Measurements from ENCODE around the gene DPAGT1. TPM values are rescaled to one million over a fixed set of nuclear protein-coding genes. Genes with fewer than 3 reads are reported as not detected.
A peak's percentile ranks its signal among the peaks of the same experiment; 100 is the strongest.

Gene DPAGT1
- total RNA-seq, 1 donor from 2014 or later, result 76.1 TPM

GRCh38 chr11:119052163-119052814, 49.4 kb downstream of the DPAGT1 start:
- H3K27me3 Mint-ChIP-seq, result no peaks in the 10 kb centered on the region
- no peak for DNase-seq
- no peaks in the 10 kb centered on the region for H3K9me3 Mint-ChIP-seq
- H3K27ac Mint-ChIP-seq, result peak overlapping the region; percentile 48
- intact Hi-C loops (cut with micrococcal nuclease), result no loop called here
- no peak overlapping the region for H3K4me3 Mint-ChIP-seq
- H3K4me1 Mint-ChIP-seq, result peaks cover 36% of the 10 kb centered on the region
- peaks cover 74% of the 10 kb centered on the region for H3K36me3 Mint-ChIP-seq (ENCODE audit: low read depth)

- Mint-ChIP-seq H3K27ac (peak overlapping the region; percentile 10), H3K36me3 (ENCODE audit: low read depth) (peaks cover 77% of the 10 kb centered on the region), H3K9me3 (no peaks in the 10 kb centered on the region), H3K4me1 (peaks cover 36% of the 10 kb centered on the region), H3K4me3 (no peak overlapping the region), H3K27me3 (no peaks in the 10 kb centered on the region)
- peak; percentile 61 for DNase-seq
- intact Hi-C loops (cut with micrococcal nuclease), result no loop called here
These were observed 50.1 kb downstream of the DPAGT1 start for GRCh38 chr11:119051440-119052162.

GRCh38 chr11:119049081-119049480, 52.6 kb downstream of the DPAGT1 start:
- no peak for DNase-seq
- no peaks in the 10 kb centered on the region for H3K9me3 Mint-ChIP-seq
- H3K4me1 Mint-ChIP-seq, result peaks cover 24% of the 10 kb centered on the region
- H3K27ac Mint-ChIP-seq, result no peak overlapping the region
- H3K27me3 Mint-ChIP-seq, result no peaks in the 10 kb centered on the region
- intact Hi-C loops (cut with micrococcal nuclease), result no loop called here
- H3K4me3 Mint-ChIP-seq, result no peak overlapping the region
- peaks cover 80% of the 10 kb centered on the region for H3K36me3 Mint-ChIP-seq (ENCODE audit: low read depth)

DNA sequence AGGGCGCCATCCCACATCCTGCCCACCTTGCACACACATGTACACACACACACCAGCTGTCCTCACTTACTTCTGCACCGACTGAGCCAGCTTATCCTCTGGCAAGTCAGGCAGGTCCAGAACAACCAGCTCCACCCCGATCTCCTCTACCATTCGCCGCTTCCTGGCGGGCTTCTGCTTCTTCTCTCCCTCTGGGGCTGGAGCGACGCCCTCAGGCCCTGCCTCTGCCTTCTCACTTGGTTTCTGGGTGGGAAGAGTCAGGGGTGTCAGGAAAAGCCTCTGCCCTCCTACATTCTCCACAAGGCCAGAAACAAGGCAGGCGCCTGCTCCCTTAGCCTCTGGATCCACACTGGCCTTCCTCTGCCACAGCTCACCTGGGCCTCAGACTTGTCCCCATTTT, 53.0 kb downstream of the DPAGT1 start:
- no peaks in the 10 kb centered on the region for H3K27me3 Mint-ChIP-seq
- DNase-seq, result no peak
- H3K27ac Mint-ChIP-seq, result no peak overlapping the region
- peaks cover 76% of the 10 kb centered on the region for H3K36me3 Mint-ChIP-seq (ENCODE audit: low read depth)
- H3K4me1 Mint-ChIP-seq, result peaks cover 21% of the 10 kb centered on the region
- intact Hi-C loops (cut with micrococcal nuclease), result no loop called here
- H3K9me3 Mint-ChIP-seq, result no peaks in the 10 kb centered on the region
- no peak overlapping the region for H3K4me3 Mint-ChIP-seq

DNA sequence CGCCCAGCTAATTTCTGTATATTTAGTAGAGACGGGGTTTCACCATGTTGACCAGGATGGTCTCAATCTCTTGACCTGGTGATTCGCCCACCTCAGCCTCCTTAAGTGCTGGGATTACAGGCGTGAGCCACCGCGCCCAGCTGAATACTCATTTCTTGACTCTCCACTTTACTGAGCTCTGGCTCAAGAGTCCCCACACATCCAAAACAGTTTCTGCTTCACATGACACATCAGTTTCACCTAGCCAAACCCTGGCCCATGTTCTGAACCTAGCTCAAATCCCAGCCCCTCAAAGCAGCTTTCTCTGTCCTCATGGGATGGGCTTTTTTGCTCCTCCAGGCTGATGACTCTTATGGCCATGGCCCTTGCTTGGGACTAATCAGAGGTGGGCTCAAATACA, 54.4 kb downstream of the DPAGT1 start:
- no peak for DNase-seq
- Mint-ChIP-seq H3K4me1 (peaks cover 12% of the 10 kb centered on the region), H3K4me3 (no peak overlapping the region), H3K27ac (peak overlapping the region; percentile 69), H3K27me3 (no peaks in the 10 kb centered on the region), H3K9me3 (no peaks in the 10 kb centered on the region), H3K36me3 (ENCODE audit: low read depth) (peaks cover 63% of the 10 kb centered on the region)
- intact Hi-C loops (cut with micrococcal nuclease), result no loop called here

Other genes starting within 250 kb of the DPAGT1 start
- gene CXCR5, start 218.0 kb downstream of the DPAGT1 start, total RNA-seq, result 6.1 and 6.4 TPM in 2 replicates
- gene BCL9L, start 175.9 kb downstream of the DPAGT1 start, total RNA-seq, result 25.1 and 28.5 TPM in 2 replicates
- gene UPK2, start 145.6 kb downstream of the DPAGT1 start, total RNA-seq, result not detected in 2 replicates
- gene FOXR1, start 130.1 kb downstream of the DPAGT1 start, total RNA-seq, result not detected in 2 replicates
- 46.3 and 47.1 TPM in 2 replicates for gene CENATAC, start 103.7 kb downstream of the DPAGT1 start, total RNA-seq
- gene RPS25, start 83.5 kb downstream of the DPAGT1 start, total RNA-seq, result 1,641 and 1,650 TPM in 2 replicates
- gene TRAPPC4, start 83.1 kb downstream of the DPAGT1 start, total RNA-seq, result 141 and 151 TPM in 2 replicates
- gene SLC37A4, start 71.0 kb downstream of the DPAGT1 start, total RNA-seq, result 28.8 and 31.6 TPM in 2 replicates
- 193 and 203 TPM in 2 replicates for gene HYOU1, start 44.6 kb downstream of the DPAGT1 start, total RNA-seq
- gene VPS11, start 34.0 kb downstream of the DPAGT1 start, total RNA-seq, result 20.2 and 20.9 TPM in 2 replicates
- gene HMBS, start 17.0 kb downstream of the DPAGT1 start, total RNA-seq, result 60.9 and 62.8 TPM in 2 replicates
- 31.5 and 33.5 TPM in 2 replicates for gene C2CD2L, start 5.5 kb upstream of the DPAGT1 start, total RNA-seq
- 34.9 and 41.4 TPM in 2 replicates for gene HINFP, start 19.7 kb upstream of the DPAGT1 start, total RNA-seq
- 0.07 TPM in 1 of 2 replicates, not detected in the other for gene ABCG4, start 47.2 kb upstream of the DPAGT1 start, total RNA-seq
- 23.3 and 25.0 TPM in 2 replicates for gene NLRX1, start 66.9 kb upstream of the DPAGT1 start, total RNA-seq
- gene NHERF4, start 83.6 kb upstream of the DPAGT1 start, total RNA-seq, result 0.54 and 0.58 TPM in 2 replicates
- gene CBL, start 104.5 kb upstream of the DPAGT1 start, total RNA-seq, result 36.4 and 36.5 TPM in 2 replicates
- 7.5 and 8.1 TPM in 2 replicates for gene MCAM, start 215.3 kb upstream of the DPAGT1 start, total RNA-seq
- gene RNF26, start 232.7 kb upstream of the DPAGT1 start, total RNA-seq, result 26.5 and 26.8 TPM in 2 replicates
- gene C1QTNF5, start 239.0 kb upstream of the DPAGT1 start, total RNA-seq, result not detected in 2 replicates
- gene MFRP, start 244.9 kb upstream of the DPAGT1 start, total RNA-seq, result not detected in 2 replicates

Measured in activated CD4-positive, alpha-beta T cell treated with anti-CD3 and anti-CD28 coated beads, Interleukin-2, amount 10 ng/mL, durations not matched to agents 24 days and 14 days (primary cell).